Dendritic cell treated with granulocyte-macrophage colony-stimulating factor and Interleukin-4, amounts not matched to agents 40 ng/mL and 50 ng/mL, for 4 days (primary cell): ENCODE data around the gene SLC16A11.
"Not testable (repeated sequence)": the region's sequence is repeated elsewhere in the genome, so short reads cannot be mapped to it uniquely, and the experiment has no call there.

ENCODE experiments used
- H3K27ac Mint-ChIP-seq: one replicate; pipeline ENCODE4 v1.8.0; 2022; ENCODE audit warnings: mild to moderate bottlenecking, mixed read lengths
- H3K27me3 Mint-ChIP-seq: one replicate; pipeline ENCODE4 v1.8.0; 2022; ENCODE audit warnings: mild to moderate bottlenecking, mixed read lengths
- H3K36me3 Mint-ChIP-seq: one replicate; pipeline ENCODE4 v1.8.0; 2022; ENCODE audit warnings: low read depth, mixed read lengths
- H3K4me1 Mint-ChIP-seq: one replicate; pipeline ENCODE4 v1.8.0; 2022; ENCODE audit warnings: low read depth, mixed read lengths
- H3K4me3 Mint-ChIP-seq: one replicate; pipeline ENCODE4 v1.8.0; 2022; ENCODE audit warnings: mild to moderate bottlenecking, moderate library complexity, mixed read lengths
- H3K9me3 Mint-ChIP-seq: one replicate; pipeline ENCODE4 v1.8.0; 2022; ENCODE audit warnings: mixed read lengths
- intact Hi-C: fragments of 100-400 bp; cut with micrococcal nuclease; formaldehyde crosslinking; loops from one replicate; pipeline ENCODE4 v1.15.0; 2022

The SLC16A11 gene

GRCh38 chr17:7072406-7072805 is 28.5 kb upstream of the SLC16A11 start:
- peaks cover 85% of the 10 kb centered on the region for H3K36me3 Mint-ChIP-seq
- peak overlapping the region; percentile 62 for H3K27ac Mint-ChIP-seq
- H3K9me3 Mint-ChIP-seq: peaks cover 16% of the 10 kb centered on the region
- H3K4me1 Mint-ChIP-seq: peaks cover 49% of the 10 kb centered on the region
- H3K4me3 Mint-ChIP-seq: no peak overlapping the region
- intact Hi-C loops: no loop called here
- no peaks in the 10 kb centered on the region for H3K27me3 Mint-ChIP-seq

- intact Hi-C loops: no loop called here
- Mint-ChIP-seq H3K27ac (peak overlapping the region; percentile 62), H3K36me3 (peaks cover 85% of the 10 kb centered on the region), H3K4me3 (no peak overlapping the region), H3K4me1 (peaks cover 48% of the 10 kb centered on the region), H3K27me3 (no peaks in the 10 kb centered on the region), H3K9me3 (peaks cover 16% of the 10 kb centered on the region)
Measured at GRCh38 chr17:7070712-7071111, 26.8 kb upstream of the SLC16A11 start.

GRCh38 chr17:7068268-7068667 is 24.4 kb upstream of the SLC16A11 start:
- peaks cover 57% of the 10 kb centered on the region for H3K4me1 Mint-ChIP-seq
- H3K27me3 Mint-ChIP-seq: no peaks in the 10 kb centered on the region
- H3K27ac Mint-ChIP-seq: no peak overlapping the region
- no peak overlapping the region for H3K4me3 Mint-ChIP-seq
- intact Hi-C loops: no loop called here
- H3K36me3 Mint-ChIP-seq: peaks cover 85% of the 10 kb centered on the region
- peaks cover 16% of the 10 kb centered on the region for H3K9me3 Mint-ChIP-seq

GRCh38 chr17:7067198-7067597 is 23.3 kb upstream of the SLC16A11 start:
- Mint-ChIP-seq H3K4me1 (peaks cover 55% of the 10 kb centered on the region), H3K36me3 (peaks cover 89% of the 10 kb centered on the region), H3K9me3 (peaks cover 16% of the 10 kb centered on the region), H3K27ac (no peak overlapping the region), H3K27me3 (no peaks in the 10 kb centered on the region), H3K4me3 (no peak overlapping the region)
- intact Hi-C loops: no loop called here

- no peak overlapping the region for H3K4me3 Mint-ChIP-seq
- no peaks in the 10 kb centered on the region for H3K27me3 Mint-ChIP-seq
- peaks cover 55% of the 10 kb centered on the region for H3K4me1 Mint-ChIP-seq
- H3K36me3 Mint-ChIP-seq: peaks cover 82% of the 10 kb centered on the region
- peak overlapping the region; percentile 31 for H3K27ac Mint-ChIP-seq
- peaks cover 15% of the 10 kb centered on the region for H3K9me3 Mint-ChIP-seq
- intact Hi-C loops: no loop called here
Measured at GRCh38 chr17:7064261-7064660, 20.4 kb upstream of the SLC16A11 start.

- intact Hi-C loops: no loop called here
- Mint-ChIP-seq H3K4me3 (no peak overlapping the region), H3K27ac (no peak overlapping the region), H3K9me3 (peaks cover 8% of the 10 kb centered on the region), H3K36me3 (peaks cover 76% of the 10 kb centered on the region), H3K27me3 (no peaks in the 10 kb centered on the region), H3K4me1 (peaks cover 62% of the 10 kb centered on the region)
Measured at GRCh38 chr17:7063518-7064094, 19.7 kb upstream of the SLC16A11 start.

DNA sequence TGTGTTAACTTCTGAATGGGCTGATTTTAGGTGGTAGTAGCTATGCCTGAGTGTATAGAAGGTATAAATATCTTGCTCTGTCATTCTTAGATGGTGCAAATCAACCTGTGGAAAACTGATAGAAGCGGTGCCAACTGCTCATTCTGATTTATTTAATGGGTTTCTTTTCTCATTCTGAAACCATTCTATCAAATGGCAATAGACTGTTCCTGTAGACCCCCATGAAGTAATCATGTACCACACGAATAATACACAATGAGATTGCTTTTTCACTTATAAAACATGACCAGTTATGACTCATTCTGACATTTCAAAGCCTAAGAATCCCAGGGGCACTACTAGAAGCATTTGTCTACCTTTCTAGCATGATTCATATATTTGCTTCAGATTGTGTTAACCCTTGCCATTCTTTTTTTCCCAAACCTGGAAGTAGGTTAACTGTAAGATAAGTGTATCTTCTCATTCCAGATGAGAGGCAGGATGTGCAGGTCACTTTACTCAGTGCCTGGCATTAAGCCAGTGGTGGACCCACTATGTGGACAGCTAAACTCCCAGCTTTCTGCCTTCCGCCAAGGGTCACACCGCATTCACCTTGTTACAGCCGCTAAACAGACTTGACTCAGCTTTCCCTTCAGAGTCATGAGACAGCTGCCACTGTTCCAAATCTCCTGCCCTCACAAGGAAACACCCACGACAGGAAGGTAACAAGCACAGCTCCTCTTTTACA is 16.4 kb upstream of the SLC16A11 start:
- H3K27ac Mint-ChIP-seq: no peak overlapping the region
- peaks cover 47% of the 10 kb centered on the region for H3K4me1 Mint-ChIP-seq
- H3K36me3 Mint-ChIP-seq: peaks cover 50% of the 10 kb centered on the region
- H3K9me3 Mint-ChIP-seq: no peaks in the 10 kb centered on the region
- intact Hi-C loops: no loop called here
- no peaks in the 10 kb centered on the region for H3K27me3 Mint-ChIP-seq
- no peak overlapping the region for H3K4me3 Mint-ChIP-seq

GRCh38 chr17:7058831-7059447 is 15.0 kb upstream of the SLC16A11 start:
- intact Hi-C loops: no loop called here
- H3K27ac Mint-ChIP-seq: peak overlapping the region; percentile 12
- no peak overlapping the region for H3K4me3 Mint-ChIP-seq
- no peaks in the 10 kb centered on the region for H3K27me3 Mint-ChIP-seq
- peaks cover 43% of the 10 kb centered on the region for H3K4me1 Mint-ChIP-seq
- peaks cover 37% of the 10 kb centered on the region for H3K36me3 Mint-ChIP-seq
- no peaks in the 10 kb centered on the region for H3K9me3 Mint-ChIP-seq

GRCh38 chr17:7056386-7056785 is 12.5 kb upstream of the SLC16A11 start:
- H3K4me1 Mint-ChIP-seq: peaks cover 32% of the 10 kb centered on the region
- no peak overlapping the region for H3K27ac Mint-ChIP-seq
- no peaks in the 10 kb centered on the region for H3K27me3 Mint-ChIP-seq
- H3K4me3 Mint-ChIP-seq: no peak overlapping the region
- peaks cover 11% of the 10 kb centered on the region for H3K36me3 Mint-ChIP-seq
- intact Hi-C loops: no loop called here
- no peaks in the 10 kb centered on the region for H3K9me3 Mint-ChIP-seq

- H3K4me3 Mint-ChIP-seq, H3K27me3 Mint-ChIP-seq, intact Hi-C loops, H3K9me3 Mint-ChIP-seq, H3K36me3 Mint-ChIP-seq: not testable (repeated sequence)
- H3K27ac Mint-ChIP-seq: peak overlapping the region; percentile 30
- H3K4me1 Mint-ChIP-seq: peaks cover 39% of the 10 kb centered on the region
Measured at GRCh38 chr17:7050583-7050982, 6.7 kb upstream of the SLC16A11 start.

DNA sequence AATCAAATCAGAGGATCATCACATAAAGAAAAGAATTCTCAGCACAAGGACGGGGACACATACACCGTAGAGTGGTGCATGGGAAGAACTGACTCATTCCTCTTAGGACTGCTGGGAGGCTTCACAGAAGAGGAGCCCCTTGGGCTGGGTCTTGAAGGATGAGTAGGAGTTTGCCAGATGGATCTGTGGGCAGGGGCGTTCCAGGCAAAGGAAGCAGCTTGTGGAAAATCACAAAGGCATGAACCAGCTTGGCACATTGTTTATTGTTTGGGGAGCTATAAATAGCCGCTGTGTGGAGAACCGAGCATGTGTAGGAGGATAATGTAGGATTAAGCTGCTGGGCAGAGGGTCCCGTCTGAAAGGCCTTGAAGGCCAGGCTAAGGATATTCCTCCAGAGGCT is 5.1 kb upstream of the SLC16A11 start:
- Mint-ChIP-seq H3K27me3 (peaks cover 18% of the 10 kb centered on the region), H3K4me1 (peaks cover 32% of the 10 kb centered on the region), H3K27ac (no peak overlapping the region), H3K9me3 (no peaks in the 10 kb centered on the region), H3K36me3 (no peaks in the 10 kb centered on the region), H3K4me3 (no peak overlapping the region)
- intact Hi-C loops: loop anchor here (2.0 kb wide), 1 partner anchor 300 kb away; no protein-coding TSS in a partner anchor

GRCh38 chr17:7047566-7047965 is 3.7 kb upstream of the SLC16A11 start:
- Mint-ChIP-seq H3K27me3 (peaks cover 32% of the 10 kb centered on the region), H3K36me3 (no peaks in the 10 kb centered on the region), H3K9me3 (no peaks in the 10 kb centered on the region), H3K27ac (no peak overlapping the region), H3K4me1 (peaks cover 34% of the 10 kb centered on the region), H3K4me3 (no peak overlapping the region)
- intact Hi-C loops: loop anchor here (2.0 kb wide), 1 partner anchor 129 kb away; no protein-coding TSS in a partner anchor

DNA sequence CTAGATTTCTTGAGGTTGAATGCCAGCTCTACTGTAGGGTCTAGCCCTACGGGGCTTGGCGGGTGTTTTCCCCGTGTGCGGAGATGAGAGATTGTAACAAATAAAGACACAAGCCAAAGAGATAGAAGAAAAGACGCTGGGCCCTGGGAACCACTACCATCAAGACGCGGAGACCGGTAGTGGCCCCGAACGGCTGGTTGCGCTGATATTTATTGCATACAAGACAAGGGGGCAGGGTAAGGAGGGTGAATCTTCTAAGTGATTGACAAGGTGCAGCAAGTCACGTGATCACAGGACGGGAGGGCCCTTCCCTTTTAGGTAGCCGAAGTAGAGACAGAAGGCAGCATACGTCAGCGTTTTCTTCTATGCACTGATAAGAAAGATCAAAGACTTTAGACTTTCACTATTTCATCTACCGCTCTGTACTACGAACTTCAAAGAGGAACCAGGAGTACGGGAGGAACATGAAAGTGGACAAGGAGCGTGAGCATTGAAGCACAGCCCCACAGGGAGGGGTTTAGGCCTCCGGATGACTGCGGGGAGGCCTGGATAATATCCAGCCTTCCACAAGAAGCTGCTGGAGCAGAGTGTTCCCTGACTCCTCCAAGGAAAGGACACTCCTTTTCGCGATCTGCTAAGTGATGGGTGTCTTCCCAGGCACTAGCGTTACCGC is 3.0 kb upstream of the SLC16A11 start:
- Mint-ChIP-seq H3K4me3 (peak overlapping the region; percentile 70), H3K4me1 (peaks cover 41% of the 10 kb centered on the region), H3K27ac (peak overlapping the region; percentile 70), H3K27me3 (peaks cover 39% of the 10 kb centered on the region)
- not testable (repeated sequence) for H3K36me3 Mint-ChIP-seq, H3K9me3 Mint-ChIP-seq
- intact Hi-C loops: loop anchor here (2.0 kb wide), 1 partner anchor 130 kb away; no protein-coding TSS in a partner anchor
